ENCODE measurements around the gene SHLD3. TPM values are rescaled to one million over a fixed set of nuclear protein-coding genes. Genes with fewer than 3 reads are reported as not detected.

SHLD3 gene
- total RNA-seq, 1 experiment from 2014 or later = 1.6 TPM

- Histone ChIP-seq H3K9ac (ENCODE audit: low read length) (no peak overlapping the region), H3K27me3 (ENCODE audit: low read length) (no peaks in the 10 kb centered on the region), H3F3A (ENCODE audit: low read length, unreplicated experiment) (no peaks in the 10 kb centered on the region), H3K4me1 (ENCODE audit: insufficient read depth, low read length) (no peaks in the 10 kb centered on the region), H3K4me3 (ENCODE audit: low read length) (no peak overlapping the region), H3K36me3 (ENCODE audit: low read depth, low read length) (no peaks in the 10 kb centered on the region), H4K20me1 (ENCODE audit: low read length) (no peaks in the 10 kb centered on the region), H3K9me3 (ENCODE audit: low read length) (no peaks in the 10 kb centered on the region), H3K79me2 (ENCODE audit: low read length) (no peaks in the 10 kb centered on the region), H3K27ac (ENCODE audit: low read length) (no peak overlapping the region), H2AFZ (ENCODE audit: low read length) (no peak overlapping the region), H3K4me2 (ENCODE audit: low read length) (no peak overlapping the region), H3K9me2 (replicated peaks; ENCODE audit: low read length) (no peaks in the 10 kb centered on the region)
- ATAC-seq (no peak), DNase-seq (peak; percentile 10)
- BruUV-seq (replicated peaks) = no TSS peak
- TF ChIP-seq CTCF (conservative IDR thresholded peaks at IDR 0.05; ENCODE audit: low read depth, low read length) = peak; percentile 33
- no peak for TF ChIP-seq EZH2phosphoT487 (IDR thresholded peaks at IDR 0.05; ENCODE audit: borderline replicate concordance, low read length)
- no peak for TF ChIP-seq EZH2 (IDR thresholded peaks at IDR 0.05; ENCODE audit: low read length, unreplicated experiment)
- intact Hi-C loops (cut with micrococcal nuclease) = no loop called here
- ChIA-PET POLR2A (ENCODE audit: unreplicated experiment) (no interaction called here), CTCF (no interaction called here)
These were observed 39.1 kb downstream of the SHLD3 start for GRCh38 chr5:65663804-65664521.

- DNase-seq (no peak), ATAC-seq (no peak)
- Histone ChIP-seq H3F3A (ENCODE audit: low read length, unreplicated experiment) (no peaks in the 10 kb centered on the region), H3K9me3 (ENCODE audit: low read length) (no peaks in the 10 kb centered on the region), H3K9ac (ENCODE audit: low read length) (no peak overlapping the region), H3K79me2 (ENCODE audit: low read length) (no peaks in the 10 kb centered on the region), H3K4me2 (ENCODE audit: low read length) (no peak overlapping the region), H3K27ac (ENCODE audit: low read length) (no peak overlapping the region), H3K27me3 (ENCODE audit: low read length) (no peaks in the 10 kb centered on the region), H3K36me3 (ENCODE audit: low read depth, low read length) (no peaks in the 10 kb centered on the region), H3K4me1 (ENCODE audit: insufficient read depth, low read length) (no peaks in the 10 kb centered on the region), H3K4me3 (ENCODE audit: low read length) (no peak overlapping the region), H3K9me2 (replicated peaks; ENCODE audit: low read length) (no peaks in the 10 kb centered on the region), H2AFZ (ENCODE audit: low read length) (no peak overlapping the region), H4K20me1 (ENCODE audit: low read length) (no peaks in the 10 kb centered on the region)
- intact Hi-C loops (cut with micrococcal nuclease) = no loop called here
- CTCF ChIA-PET = no interaction called here
- BruUV-seq (replicated peaks) = no TSS peak
- POLR2A ChIA-PET (ENCODE audit: unreplicated experiment) = no interaction called here
- TF ChIP-seq CTCF (conservative IDR thresholded peaks at IDR 0.05; ENCODE audit: low read depth, low read length) = no peak
- no peak for TF ChIP-seq EZH2 (IDR thresholded peaks at IDR 0.05; ENCODE audit: low read length, unreplicated experiment)
- no peak for TF ChIP-seq EZH2phosphoT487 (IDR thresholded peaks at IDR 0.05; ENCODE audit: borderline replicate concordance, low read length)
These were observed 43.9 kb downstream of the SHLD3 start for GRCh38 chr5:65668696-65669095.

- Histone ChIP-seq H3K4me3 (ENCODE audit: low read length) (no peak overlapping the region), H3K9ac (ENCODE audit: low read length) (no peak overlapping the region), H3K4me1 (ENCODE audit: insufficient read depth, low read length) (no peaks in the 10 kb centered on the region), H3K27ac (ENCODE audit: low read length) (no peak overlapping the region), H3F3A (ENCODE audit: low read length, unreplicated experiment) (no peaks in the 10 kb centered on the region), H4K20me1 (ENCODE audit: low read length) (no peaks in the 10 kb centered on the region), H3K9me2 (replicated peaks; ENCODE audit: low read length) (no peaks in the 10 kb centered on the region), H3K79me2 (ENCODE audit: low read length) (no peaks in the 10 kb centered on the region), H3K27me3 (ENCODE audit: low read length) (no peaks in the 10 kb centered on the region), H3K36me3 (ENCODE audit: low read depth, low read length) (no peaks in the 10 kb centered on the region), H3K4me2 (ENCODE audit: low read length) (no peak overlapping the region), H3K9me3 (ENCODE audit: low read length) (no peaks in the 10 kb centered on the region), H2AFZ (ENCODE audit: low read length) (no peak overlapping the region)
- CTCF ChIA-PET = no interaction called here
- TF ChIP-seq CTCF (conservative IDR thresholded peaks at IDR 0.05; ENCODE audit: low read depth, low read length) (no peak), EZH2phosphoT487 (IDR thresholded peaks at IDR 0.05; ENCODE audit: borderline replicate concordance, low read length) (no peak), EZH2 (IDR thresholded peaks at IDR 0.05; ENCODE audit: low read length, unreplicated experiment) (no peak)
- DNase-seq = peak; percentile 4
- ATAC-seq = no peak
- POLR2A ChIA-PET (ENCODE audit: unreplicated experiment) = no interaction called here
- no TSS peak for BruUV-seq (replicated peaks)
- intact Hi-C loops (cut with micrococcal nuclease) = no loop called here
These were observed 48.0 kb downstream of the SHLD3 start for GRCh38 chr5:65672796-65673195.

Measured in PC-3 (cell line).